KMS-11 (cell line): Measurements from ENCODE around the gene CDC42BPB.

ENCODE experiments used
- H2AFZ ChIP-seq: fragments of 200-600 bp; sonication (generic); 2 replicates; pipeline ENCODE4 v1.6.1; 2016; ENCODE audit warnings: antibody characterized with exemption, mixed run types, low read depth
- H3K27ac ChIP-seq: fragments of 200-600 bp; sonication (generic); 2 replicates; pipeline ENCODE4 v1.6.1; 2016; ENCODE audit warnings: mild to moderate bottlenecking, mixed run types
- H3K27me3 ChIP-seq: fragments of 200-600 bp; sonication (generic); 2 replicates; pipeline ENCODE4 v1.6.1; 2017; ENCODE audit warnings: mild to moderate bottlenecking, low read depth, mixed run types, moderate library complexity; ENCODE audit not compliant: insufficient read depth
- H3K36me3 ChIP-seq: fragments of 200-600 bp; sonication (generic); 2 replicates; pipeline ENCODE4 v1.6.1; 2017; ENCODE audit warnings: mild to moderate bottlenecking, mixed run types; ENCODE audit not compliant: insufficient read depth
- H3K4me1 ChIP-seq: fragments of 200-600 bp; sonication (generic); 2 replicates; pipeline ENCODE4 v1.6.1; 2016; ENCODE audit warnings: mild to moderate bottlenecking, low read depth, mixed run types; ENCODE audit not compliant: poor library complexity, severe bottlenecking
- H3K4me2 ChIP-seq: fragments of 200-600 bp; sonication (generic); 2 replicates; pipeline ENCODE4 v1.7.0; 2016; ENCODE audit warnings: mild to moderate bottlenecking, mixed run types
- H3K4me3 ChIP-seq: fragments of 200-600 bp; sonication (generic); IDR thresholded peaks from 2 replicates; pipeline ENCODE4 v1.6.1; 2017; ENCODE audit warnings: low read depth, low read length, mixed read lengths; ENCODE audit not compliant: insufficient read depth
- H3K79me2 ChIP-seq: fragments of 200-600 bp; sonication (generic); 2 replicates; pipeline ENCODE4 v1.6.1; 2016; ENCODE audit warnings: low read depth, mixed run types; ENCODE audit not compliant: insufficient read depth
- H3K9ac ChIP-seq: fragments of 200-600 bp; sonication (generic); 2 replicates; pipeline ENCODE4 v1.6.1; 2016; ENCODE audit warnings: mild to moderate bottlenecking, mixed run types
- H4K20me1 ChIP-seq: fragments of 200-600 bp; sonication (generic); 2 replicates; pipeline ENCODE4 v1.6.1; 2016; ENCODE audit warnings: mild to moderate bottlenecking, mixed run types; ENCODE audit not compliant: insufficient read depth
- TF ChIP-seq, protein P1 (sequence below): fragments of 200-600 bp; sonication (generic); conservative IDR thresholded peaks from 2 replicates; pipeline ENCODE4 v1.6.1; 2017; ENCODE audit warnings: low read depth, mild to moderate bottlenecking, antibody characterized with exemption, low read length, moderate library complexity, mixed read lengths

The CDC42BPB gene

DNA sequence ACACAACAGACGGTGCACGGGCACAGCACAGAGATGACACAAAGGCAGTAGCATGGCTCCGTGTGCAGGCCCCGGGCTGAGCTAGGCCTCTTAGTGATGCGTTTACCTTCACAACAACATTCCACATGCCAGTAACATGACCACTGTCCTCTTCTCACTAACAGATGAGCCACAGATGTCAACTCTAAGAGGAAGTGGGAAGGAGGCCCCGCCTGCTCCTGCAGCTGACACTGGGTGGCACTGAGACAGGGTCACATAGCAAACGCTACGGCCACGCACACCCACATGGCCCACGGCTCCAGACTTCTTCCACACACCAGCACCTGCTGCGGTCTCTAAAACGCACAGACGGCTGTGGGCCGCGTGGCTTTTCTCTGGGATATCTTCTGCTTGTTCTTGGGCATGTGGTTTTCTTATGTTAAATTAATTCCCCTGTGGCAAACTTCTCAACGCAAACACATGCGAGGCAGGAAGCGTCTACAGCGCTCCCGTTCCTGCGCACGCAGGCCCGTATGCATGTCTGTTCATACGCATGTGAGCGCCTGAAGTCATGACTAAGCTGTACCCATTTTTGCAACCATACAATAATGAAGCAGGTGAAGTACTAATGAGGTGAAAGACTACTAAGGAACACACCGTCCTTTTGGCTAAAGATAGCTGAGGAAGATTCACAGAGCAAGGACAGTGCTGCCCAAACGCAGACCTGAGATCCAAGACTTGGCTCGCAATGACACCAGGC is 108.1 kb downstream of the CDC42BPB start:
- Histone ChIP-seq H3K4me2 (no peak overlapping the region), H3K36me3 (no peaks in the 10 kb centered on the region), H3K27ac (no peak overlapping the region), H3K9ac (no peak overlapping the region), H3K4me1 (no peaks in the 10 kb centered on the region), H4K20me1 (no peaks in the 10 kb centered on the region), H3K27me3 (no peaks in the 10 kb centered on the region), H3K79me2 (no peaks in the 10 kb centered on the region), H2AFZ (no peak overlapping the region), H3K4me3 (no peak overlapping the region)
- TF ChIP-seq, protein P1, sequence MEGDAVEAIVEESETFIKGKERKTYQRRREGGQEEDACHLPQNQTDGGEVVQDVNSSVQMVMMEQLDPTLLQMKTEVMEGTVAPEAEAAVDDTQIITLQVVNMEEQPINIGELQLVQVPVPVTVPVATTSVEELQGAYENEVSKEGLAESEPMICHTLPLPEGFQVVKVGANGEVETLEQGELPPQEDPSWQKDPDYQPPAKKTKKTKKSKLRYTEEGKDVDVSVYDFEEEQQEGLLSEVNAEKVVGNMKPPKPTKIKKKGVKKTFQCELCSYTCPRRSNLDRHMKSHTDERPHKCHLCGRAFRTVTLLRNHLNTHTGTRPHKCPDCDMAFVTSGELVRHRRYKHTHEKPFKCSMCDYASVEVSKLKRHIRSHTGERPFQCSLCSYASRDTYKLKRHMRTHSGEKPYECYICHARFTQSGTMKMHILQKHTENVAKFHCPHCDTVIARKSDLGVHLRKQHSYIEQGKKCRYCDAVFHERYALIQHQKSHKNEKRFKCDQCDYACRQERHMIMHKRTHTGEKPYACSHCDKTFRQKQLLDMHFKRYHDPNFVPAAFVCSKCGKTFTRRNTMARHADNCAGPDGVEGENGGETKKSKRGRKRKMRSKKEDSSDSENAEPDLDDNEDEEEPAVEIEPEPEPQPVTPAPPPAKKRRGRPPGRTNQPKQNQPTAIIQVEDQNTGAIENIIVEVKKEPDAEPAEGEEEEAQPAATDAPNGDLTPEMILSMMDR: no peak

DNA sequence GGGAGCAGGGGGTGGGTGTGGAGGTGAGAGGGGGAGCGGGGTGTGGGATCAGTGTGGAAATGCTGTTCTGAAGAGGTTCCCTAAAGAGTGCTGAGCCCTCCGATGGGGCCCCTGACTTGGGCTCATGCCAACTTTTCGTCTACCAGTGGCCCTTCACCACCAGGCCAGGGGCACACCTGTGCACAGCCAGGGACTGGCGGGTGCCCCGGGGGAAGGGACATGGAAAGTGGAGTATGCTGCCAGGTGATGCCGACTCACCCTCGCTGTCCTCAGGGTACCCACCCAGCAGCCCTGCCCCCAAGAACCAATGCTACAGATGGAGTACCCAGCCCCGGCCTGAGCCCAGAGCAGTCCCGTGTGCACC is 108.7 kb downstream of the CDC42BPB start:
- no peaks in the 10 kb centered on the region for H3K79me2 ChIP-seq
- H4K20me1 ChIP-seq: no peaks in the 10 kb centered on the region
- no peak overlapping the region for H3K4me2 ChIP-seq
- H3K36me3 ChIP-seq: no peaks in the 10 kb centered on the region
- no peak overlapping the region for H3K4me3 ChIP-seq
- TF ChIP-seq, protein P1: no peak
- no peak overlapping the region for H3K27ac ChIP-seq
- no peaks in the 10 kb centered on the region for H3K27me3 ChIP-seq
- H3K9ac ChIP-seq: no peak overlapping the region
- H2AFZ ChIP-seq: no peak overlapping the region
- H3K4me1 ChIP-seq: no peaks in the 10 kb centered on the region

DNA sequence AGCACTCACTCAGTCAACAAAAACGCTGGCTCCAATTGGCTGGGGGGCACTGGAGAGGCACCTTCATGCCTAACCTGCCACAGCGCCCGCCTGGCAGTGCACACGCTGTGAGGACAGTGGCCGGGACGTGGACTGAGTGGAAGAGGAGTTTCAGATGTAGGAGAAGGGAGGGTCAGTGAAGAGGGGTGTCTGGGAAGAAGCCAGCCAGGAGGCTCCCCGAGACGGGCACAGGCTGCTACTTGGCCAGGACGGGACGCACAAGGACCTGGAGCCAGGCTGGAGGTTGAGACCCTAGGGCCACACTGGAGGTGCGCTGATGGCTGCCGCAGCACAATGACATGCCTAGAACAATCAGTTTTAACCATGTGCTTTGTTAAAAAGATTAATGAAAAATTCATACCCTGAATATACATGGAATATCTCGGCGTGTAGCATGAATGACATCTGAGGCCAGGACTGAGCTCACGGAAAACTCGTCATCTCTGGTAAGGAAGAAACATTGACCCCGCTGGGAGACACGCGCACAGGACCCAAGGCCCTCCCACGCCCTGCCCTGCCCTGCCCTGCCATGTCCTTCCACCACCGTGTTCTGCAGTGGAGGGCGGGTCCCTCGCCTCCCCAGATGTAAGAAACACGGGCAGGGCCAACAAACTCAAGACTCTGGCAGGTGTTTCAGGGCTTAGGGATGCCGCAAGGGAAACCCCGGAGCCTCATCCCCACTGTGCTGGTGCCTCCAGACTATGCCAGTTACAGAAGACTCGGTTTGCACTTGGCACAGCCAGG is 109.8 kb downstream of the CDC42BPB start:
- Histone ChIP-seq H3K4me3 (no peak overlapping the region), H3K36me3 (no peaks in the 10 kb centered on the region), H3K27me3 (no peaks in the 10 kb centered on the region), H3K9ac (no peak overlapping the region), H3K79me2 (no peaks in the 10 kb centered on the region), H3K4me2 (no peak overlapping the region), H2AFZ (no peak overlapping the region), H3K4me1 (no peaks in the 10 kb centered on the region), H3K27ac (no peak overlapping the region), H4K20me1 (no peaks in the 10 kb centered on the region)
- TF ChIP-seq, protein P1: no peak

DNA sequence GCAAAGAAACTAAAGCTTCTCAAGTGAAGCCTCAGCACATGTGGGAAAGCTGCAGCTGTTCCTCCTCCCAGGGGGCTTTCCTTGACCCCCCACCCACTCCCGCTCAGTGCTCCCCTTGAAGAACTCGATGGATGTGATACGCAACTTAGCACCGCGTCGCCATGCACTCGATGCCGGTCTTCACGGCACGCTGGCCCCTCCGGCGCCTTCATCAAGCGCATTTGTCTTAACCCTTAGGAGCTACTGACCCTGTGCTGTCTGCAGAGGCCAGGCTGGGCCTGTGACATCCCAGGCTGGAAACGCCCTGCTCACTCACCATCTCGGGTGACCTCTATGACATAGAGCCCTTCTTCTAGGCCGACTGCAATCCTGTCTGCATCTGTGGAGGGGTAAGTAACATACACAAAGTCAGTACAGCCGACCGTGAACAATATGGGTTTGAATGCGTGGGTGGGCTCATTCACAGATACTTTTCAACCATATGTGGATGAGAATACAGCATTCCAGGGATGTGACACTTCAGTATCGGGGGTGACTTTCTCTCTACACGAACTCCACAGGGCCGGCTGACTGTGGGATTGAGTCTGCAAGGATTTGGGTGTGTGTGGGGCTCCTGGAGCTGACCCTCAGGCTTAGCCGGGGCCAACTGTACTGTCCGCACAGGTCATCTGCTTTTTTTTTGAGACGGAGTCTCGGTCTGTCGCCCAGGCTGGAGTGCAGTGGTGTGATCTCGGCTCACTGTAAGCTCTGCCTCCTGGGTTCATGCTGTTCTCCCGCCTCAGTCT is 111.8 kb downstream of the CDC42BPB start:
- Histone ChIP-seq H3K36me3 (no peaks in the 10 kb centered on the region), H3K79me2 (no peaks in the 10 kb centered on the region), H3K27ac (no peak overlapping the region), H4K20me1 (no peaks in the 10 kb centered on the region), H3K4me2 (no peak overlapping the region), H3K4me1 (no peaks in the 10 kb centered on the region), H3K4me3 (no peak overlapping the region), H3K27me3 (no peaks in the 10 kb centered on the region), H3K9ac (no peak overlapping the region), H2AFZ (no peak overlapping the region)
- TF ChIP-seq, protein P1: no peak
